Small intestine (tissue), 7 donors: ENCODE measurements around the gene CAPZB. TPM values are rescaled to one million over a fixed set of nuclear protein-coding genes. Genes with fewer than 3 reads are reported as not detected.

Experiments
- DNase-seq, 2 donors: peaks; one replicate each; pipeline versions ENCODE4 v3.0.0 to v3.0.0-alpha.2; 2013
- FAIRE-seq: peaks from 2 replicates; lab custom pipeline; 2012; peaks lifted over from hg19 to GRCh38; lab: Jason Lieb, UNC
- H3K27ac ChIP-seq, 3 donors: one replicate each; pipeline ENCODE4 v1.5.1; 2013; ENCODE audit warnings: low read length in 2 of 3, mild to moderate bottlenecking in 2 of 3, control low read depth in 1 of 3, inconsistent platforms in 1 of 3, low read depth in 1 of 3, moderate library complexity in 1 of 3
- H3K27me3 ChIP-seq, 3 donors: one replicate each; pipeline ENCODE4 v1.6.1; 2013; ENCODE audit warnings: low read length in 3 of 3, inconsistent platforms in 1 of 3; ENCODE audit not compliant: control insufficient read depth in 3 of 3, insufficient read depth in 3 of 3
- H3K36me3 ChIP-seq, 3 donors: one replicate each; pipeline ENCODE4 v1.6.1; 2013; ENCODE audit warnings: low read length in 3 of 3, inconsistent platforms in 1 of 3, low read depth in 1 of 3, mild to moderate bottlenecking in 1 of 3, moderate library complexity in 1 of 3; ENCODE audit not compliant: control insufficient read depth in 3 of 3, insufficient read depth in 2 of 3
- H3K4me1 ChIP-seq, 3 donors: one replicate each; pipeline ENCODE4 v1.6.1; 2013; ENCODE audit warnings: low read length in 2 of 3, inconsistent platforms in 1 of 3, low read depth in 1 of 3, mild to moderate bottlenecking in 1 of 3, moderate library complexity in 1 of 3; ENCODE audit not compliant: control insufficient read depth in 3 of 3, insufficient read depth in 2 of 3
- H3K4me3 ChIP-seq, 3 donors: one replicate each; pipeline ENCODE4 v1.5.1; 2013; ENCODE audit warnings: low read length in 3 of 3, control low read depth in 1 of 3, inconsistent platforms in 1 of 3, low read depth in 1 of 3, mild to moderate bottlenecking in 1 of 3, moderate library complexity in 1 of 3
- H3K9me3 ChIP-seq, 2 donors: one replicate each; pipeline ENCODE4 v1.6.1; 2013; ENCODE audit warnings: low read depth in 1 of 2, low read length in 1 of 2; ENCODE audit not compliant: control insufficient read depth in 2 of 2, insufficient read depth in 1 of 2
- WGBS, 3 donors: extraction: QIAGEN DNeasy Blood & Tissue Kit; methylation state at CpG; one replicate each; pipeline ENCODE4 v1.1.7; 2013; 5-methylcytosine and 5-hydroxymethylcytosine counted together
- polyA plus RNA-seq, 4 donors: library from polyadenylated mRNA; stranded (reverse) in 3 of 4; unstranded in 1 of 4; fragments of 200-250 nt in 3 of 4; fragments of 120-200 nt in 1 of 4; gene quantifications; one replicate each; pipeline versions ENCODE4 v1.2.1 to v1.2.3, GENCODE V29; 2013
- donor health status: healthy with polysubstance abuse.
- donor health status: control.
- donor health status: control.
- donor health status: Bipolar disorder and iron deficiency.
- donor health status: healthy.

Gene CAPZB
- polyA plus RNA-seq, 4 donors: 245 to 292 (median 276) TPM

DNA sequence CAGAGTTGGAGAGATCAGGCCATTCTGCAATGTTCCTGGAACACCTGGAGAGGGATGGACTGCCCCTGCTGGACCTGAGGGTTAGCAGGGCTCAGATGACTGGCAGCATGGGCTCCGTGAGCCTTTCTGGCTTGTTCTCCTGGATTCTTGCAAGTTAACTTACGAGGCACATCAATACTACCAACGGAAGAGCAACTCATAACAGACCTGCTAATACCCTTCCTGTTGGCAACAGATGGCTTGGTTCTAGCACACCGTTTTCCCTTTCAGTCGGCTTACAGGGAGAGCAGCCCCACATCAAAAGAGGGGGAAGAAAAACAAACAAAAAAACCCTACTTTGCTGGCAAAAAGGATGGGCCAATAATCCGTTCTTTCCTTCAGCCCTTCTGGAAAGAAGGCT is 125.3 kb downstream of the CAPZB start:
- no peak for FAIRE-seq
- no peak overlapping the region for H3K27ac ChIP-seq

DNA sequence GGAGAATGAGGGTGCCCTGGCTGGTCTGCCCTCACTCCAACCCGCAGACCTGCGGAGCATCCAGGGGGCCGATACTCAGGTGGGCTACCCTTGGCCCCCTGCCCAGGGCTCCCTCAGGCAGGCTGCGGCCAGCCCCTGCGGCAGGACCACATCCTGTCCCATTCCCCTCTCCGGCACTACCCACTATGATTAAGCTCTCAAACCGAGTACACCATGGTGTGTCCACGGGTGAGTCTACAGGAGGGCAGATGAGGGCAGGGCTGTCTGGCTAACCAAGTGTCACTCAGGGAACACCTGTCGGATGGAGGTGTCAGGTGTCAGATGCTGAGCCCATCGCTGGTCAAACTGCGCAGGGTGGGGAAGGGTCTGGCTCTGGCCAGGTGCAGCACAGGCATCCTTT is 126.0 kb downstream of the CAPZB start:
- H3K36me3 ChIP-seq: peaks cover 9 to 69% (median 10%) of the 10 kb centered on the region in 3 donors
- 83 to 94% (median 86%) methylated on average over 11 of the region's 11 CpGs for WGBS, 3 donors
- peaks cover 3 to 28% (median 6%) of the 10 kb centered on the region in 3 donors for H3K4me1 ChIP-seq
- H3K4me3 ChIP-seq: no peak overlapping the region
- H3K27ac ChIP-seq: no peak overlapping the region
- no peaks in the 10 kb centered on the region for H3K9me3 ChIP-seq
- FAIRE-seq (no peak), DNase-seq (no peak)
- no peaks in the 10 kb centered on the region for H3K27me3 ChIP-seq

More for the DNA sequence above, 125.3 kb downstream of the CAPZB start:
- Histone ChIP-seq H3K36me3 (peaks cover 5 to 66% (median 6%) of the 10 kb centered on the region in 3 donors), H3K27me3 (no peaks in the 10 kb centered on the region), H3K4me3 (no peak overlapping the region), H3K9me3 (no peaks in the 10 kb centered on the region), H3K4me1 (peaks cover 3 to 30% (median 6%) of the 10 kb centered on the region in 3 donors)
- DNase-seq: no peak
- 57 to 77% (median 74%) methylated on average over 6 of the region's 6 CpGs for WGBS, 3 donors

DNA sequence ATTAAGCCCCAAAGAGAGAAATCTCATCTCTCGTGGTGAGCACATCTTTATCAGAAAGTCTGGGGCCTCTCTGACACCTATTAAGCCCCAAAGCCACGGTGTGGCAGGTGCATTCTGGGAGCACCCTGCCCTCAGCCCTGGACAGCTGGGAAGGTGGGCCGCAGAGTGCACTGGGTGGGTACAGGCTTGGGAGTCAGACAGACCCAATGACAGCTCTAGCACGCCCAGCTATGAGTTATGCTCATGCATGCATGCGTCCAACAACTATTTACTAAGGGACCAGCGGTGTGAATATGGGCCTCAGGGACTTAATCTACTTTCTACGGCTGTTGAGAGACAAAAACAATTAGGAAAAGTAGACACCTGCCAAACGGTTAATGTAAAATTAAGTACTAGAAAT is 126.6 kb downstream of the CAPZB start:
- FAIRE-seq (no peak), DNase-seq (no peak)
- 83 to 90% (median 84%) methylated on average over 8 of the region's 8 CpGs for WGBS, 3 donors

DNA sequence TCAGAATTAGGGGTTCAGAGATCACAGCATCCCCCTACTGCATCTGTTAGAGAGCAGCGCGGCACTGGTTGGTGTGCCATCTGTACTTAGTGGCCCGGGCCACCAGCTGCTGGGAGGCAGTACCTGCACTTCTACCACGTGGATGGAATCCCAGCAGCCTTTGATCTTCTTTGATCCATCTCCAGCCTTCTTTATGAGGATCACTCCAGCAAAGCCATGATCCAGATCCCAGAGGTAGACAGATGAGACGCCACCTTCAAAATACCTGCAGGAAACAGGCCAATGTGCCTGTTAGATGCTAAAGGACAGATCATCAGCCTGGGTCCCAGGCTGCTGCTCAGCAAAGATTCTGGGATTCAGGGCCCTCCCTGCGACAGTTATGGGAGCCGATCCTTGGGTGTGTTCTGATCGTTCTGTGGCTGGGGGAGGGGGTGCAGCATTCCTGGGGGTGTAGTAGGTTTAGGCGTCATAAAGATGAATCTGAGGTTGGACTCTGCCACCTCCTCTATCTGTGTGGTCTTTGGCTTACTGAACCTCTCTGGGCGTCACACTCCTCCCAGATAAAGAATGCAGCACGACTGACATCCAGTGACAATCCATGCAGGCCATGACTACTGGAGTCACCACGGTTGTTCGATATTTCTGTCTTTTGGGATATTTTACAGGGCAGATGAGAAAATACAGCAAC is 127.9 kb downstream of the CAPZB start:
- FAIRE-seq: no peak
- H3K36me3 ChIP-seq: peaks cover 13 to 75% (median 17%) of the 10 kb centered on the region in 3 donors
- 66 to 83% (median 80%) methylated on average over 13 of the region's 13 CpGs for WGBS, 3 donors
- H3K9me3 ChIP-seq: no peaks in the 10 kb centered on the region
- H3K27ac ChIP-seq: peak overlapping the region in 2 of 3 donors; percentile 16 to 63
- H3K4me3 ChIP-seq: no peak overlapping the region
- H3K27me3 ChIP-seq: no peaks in the 10 kb centered on the region
- H3K4me1 ChIP-seq: peaks cover 0 to 13% (median 2%) of the 10 kb centered on the region in 3 donors
- peak; percentile 57 to 73 for DNase-seq

More for the DNA sequence above, 126.6 kb downstream of the CAPZB start:
- no peaks in the 10 kb centered on the region for H3K9me3 ChIP-seq
- no peak overlapping the region for H3K4me3 ChIP-seq
- no peaks in the 10 kb centered on the region for H3K27me3 ChIP-seq
- H3K27ac ChIP-seq: peak overlapping the region in 1 of 3 donors; percentile 16
- H3K36me3 ChIP-seq: peaks cover 10 to 72% (median 14%) of the 10 kb centered on the region in 3 donors
- peaks cover 3 to 21% (median 5%) of the 10 kb centered on the region in 3 donors for H3K4me1 ChIP-seq

DNA sequence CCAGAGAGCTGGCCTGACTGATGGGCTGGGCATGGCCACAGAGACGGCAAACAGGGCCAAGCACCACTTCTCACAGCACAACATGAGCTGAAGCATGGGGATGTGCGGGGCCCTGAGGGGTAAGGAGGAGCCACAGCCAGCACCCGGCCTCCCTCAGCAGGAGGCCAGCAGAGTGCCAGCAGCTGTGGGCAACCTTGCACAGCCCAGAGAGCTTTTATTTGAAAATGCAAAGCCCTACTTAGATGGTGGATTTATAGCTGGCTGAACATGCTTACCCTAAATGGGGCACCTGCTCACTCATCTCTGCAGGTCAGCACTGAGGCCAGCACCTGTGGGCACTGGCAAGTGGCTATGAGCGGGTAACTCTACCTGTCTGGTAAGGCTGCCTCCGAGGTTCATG is 129.1 kb downstream of the CAPZB start:
- no peak for DNase-seq
- H3K36me3 ChIP-seq: peaks cover 17 to 81% (median 21%) of the 10 kb centered on the region in 3 donors

DNA sequence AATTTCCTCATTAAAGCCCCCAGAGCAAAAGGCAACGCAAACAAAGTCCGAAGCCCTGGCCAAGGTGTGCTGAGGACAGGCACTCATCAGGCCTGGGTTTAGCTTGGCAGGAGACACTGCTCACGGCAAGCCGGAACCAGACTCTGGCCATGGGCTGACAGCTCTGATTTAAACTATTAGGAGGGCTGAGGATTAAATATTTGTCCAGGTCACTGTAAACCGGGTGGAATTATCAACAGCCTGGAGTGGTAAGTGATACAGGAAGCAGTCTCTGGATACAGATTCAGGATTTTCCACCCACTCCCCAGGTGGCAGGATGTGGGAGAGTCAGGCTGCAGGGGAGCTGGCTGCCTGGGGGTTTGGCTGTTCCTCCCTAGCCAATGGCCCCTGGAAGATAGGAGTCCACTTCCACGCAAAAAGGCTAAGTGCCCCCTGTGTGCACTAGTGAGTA is 130.8 kb downstream of the CAPZB start:
- Histone ChIP-seq H3K27ac (no peak overlapping the region), H3K36me3 (peaks cover 17 to 88% (median 26%) of the 10 kb centered on the region in 3 donors), H3K4me1 (peaks cover 0 to 13% (median 2%) of the 10 kb centered on the region in 3 donors), H3K4me3 (no peak overlapping the region), H3K9me3 (no peaks in the 10 kb centered on the region), H3K27me3 (no peaks in the 10 kb centered on the region)
- 82 to 93% (median 91%) methylated on average over 6 of the region's 6 CpGs for WGBS, 3 donors
- DNase-seq: no peak
- FAIRE-seq: no peak

More for the DNA sequence above, 129.1 kb downstream of the CAPZB start:
- Histone ChIP-seq H3K27me3 (no peaks in the 10 kb centered on the region), H3K27ac (no peak overlapping the region), H3K4me1 (peaks cover 0 to 13% (median 2%) of the 10 kb centered on the region in 3 donors), H3K4me3 (no peak overlapping the region), H3K9me3 (no peaks in the 10 kb centered on the region)
- 83 to 95% (median 95%) methylated on average over 5 of the region's 5 CpGs for WGBS, 3 donors
- no peak for FAIRE-seq

DNA sequence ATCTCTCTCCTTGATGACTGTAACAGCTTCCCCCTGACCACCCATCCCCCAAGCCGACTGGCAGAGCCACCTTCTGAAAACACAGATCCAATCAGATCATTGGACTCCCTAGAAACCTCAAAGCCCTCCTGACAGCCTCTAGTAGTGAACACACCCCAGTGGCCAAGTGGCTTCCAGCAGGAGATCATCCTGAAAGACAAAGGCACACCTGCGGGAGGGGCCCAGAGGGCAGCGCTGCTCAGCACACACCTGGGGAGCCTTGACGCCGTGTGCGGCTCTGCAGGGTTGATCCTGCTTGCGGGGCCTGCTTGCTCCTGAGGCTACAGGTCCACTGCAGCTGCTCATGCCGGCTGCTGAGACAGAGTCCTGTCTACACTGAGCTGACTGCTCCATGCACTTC is 131.7 kb downstream of the CAPZB start:
- H3K9me3 ChIP-seq: no peaks in the 10 kb centered on the region
- H3K27ac ChIP-seq: peak overlapping the region in 1 of 3 donors; percentile 6
- peaks cover 0 to 13% (median 2%) of the 10 kb centered on the region in 3 donors for H3K4me1 ChIP-seq
- H3K36me3 ChIP-seq: peaks cover 17 to 91% (median 26%) of the 10 kb centered on the region in 3 donors
- no peaks in the 10 kb centered on the region for H3K27me3 ChIP-seq
- WGBS, 3 donors: 55 to 80% (median 70%) methylated on average over 8 of the region's 8 CpGs
- H3K4me3 ChIP-seq: no peak overlapping the region
- FAIRE-seq (no peak), DNase-seq (no peak)

DNA sequence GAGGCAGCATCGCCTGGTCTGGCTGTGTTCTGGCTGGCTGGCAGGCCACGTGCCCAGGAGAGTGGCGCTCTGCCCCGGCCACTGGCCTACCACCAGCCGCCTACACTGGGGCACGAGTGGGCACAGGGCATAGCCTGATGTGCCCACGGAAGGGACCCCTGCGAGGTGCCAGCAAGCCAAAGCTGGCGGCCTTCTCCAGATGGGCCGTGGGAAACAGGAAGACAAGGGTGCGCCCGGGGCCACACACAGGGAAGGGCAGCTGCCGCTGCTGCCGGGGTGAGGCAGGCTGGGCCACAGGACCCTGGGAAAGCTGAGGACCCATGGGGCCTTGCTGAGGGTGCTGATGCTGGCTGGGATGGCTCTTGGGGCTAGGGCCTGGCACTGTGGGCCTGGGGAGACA is 132.5 kb downstream of the CAPZB start:
- FAIRE-seq (no peak), DNase-seq (no peak)
- Histone ChIP-seq H3K4me1 (peaks cover 0 to 11% (median under 1%) of the 10 kb centered on the region in 3 donors), H3K4me3 (no peak overlapping the region), H3K27ac (peak overlapping the region in 1 of 3 donors; percentile 1), H3K36me3 (peaks cover 17 to 89% (median 26%) of the 10 kb centered on the region in 3 donors), H3K27me3 (no peaks in the 10 kb centered on the region), H3K9me3 (no peaks in the 10 kb centered on the region)
- 89 to 92% (median 89%) methylated on average over 14 of the region's 14 CpGs for WGBS, 3 donors
